ENCODE results near the gene KCTD10.

DNA sequence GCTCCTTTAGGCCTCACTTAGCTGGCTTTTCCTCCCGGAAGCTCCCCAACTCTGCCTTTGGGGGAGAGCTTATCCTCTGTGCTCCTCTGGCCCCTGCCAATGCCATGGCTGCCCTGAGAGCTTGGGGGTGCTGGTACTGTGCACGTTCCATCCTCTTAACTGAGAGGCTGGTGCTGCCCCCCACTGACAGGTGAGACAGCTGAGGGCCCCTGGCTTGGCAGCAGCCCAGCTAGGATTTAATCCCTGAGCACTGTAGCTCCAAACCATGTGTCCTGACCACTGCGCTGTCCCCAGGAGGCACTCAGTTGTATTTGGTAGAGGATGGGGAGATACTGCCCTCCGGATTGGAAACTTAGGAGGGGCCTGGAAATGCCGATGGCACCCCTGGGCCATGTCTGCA lies 46.4 kb upstream of the KCTD10 start:
- no peak for TF ChIP-seq YY1 (IDR thresholded peaks at IDR 0.05)
- TF ChIP-seq, protein P1, sequence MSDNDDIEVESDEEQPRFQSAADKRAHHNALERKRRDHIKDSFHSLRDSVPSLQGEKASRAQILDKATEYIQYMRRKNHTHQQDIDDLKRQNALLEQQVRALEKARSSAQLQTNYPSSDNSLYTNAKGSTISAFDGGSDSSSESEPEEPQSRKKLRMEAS (IDR thresholded peaks at IDR 0.05), result no peak
